GM10266 (cell line): ENCODE results near the gene LEKR1.
"Not testable (repeated sequence)": the region's sequence is repeated elsewhere in the genome, so short reads cannot be mapped to it uniquely, and the experiment has no call there.

Experiments
- DNase-seq: peaks from one replicate; pipeline ENCODE4 v3.0.0; 2012; ENCODE audit errors: extremely low spot score
- CTCF ChIP-seq: IDR thresholded peaks from 2 replicates; pipeline ENCODE4 v1.5.1; 2012; ENCODE audit warnings: mild to moderate bottlenecking, low read depth; ENCODE audit not compliant: control insufficient read depth, insufficient read depth; ENCODE audit errors: missing control alignments

The LEKR1 gene

GRCh38 chr3:156865732-156866131 lies 39.6 kb downstream of the LEKR1 start:
- no peak for DNase-seq
- no peak for TF ChIP-seq CTCF

GRCh38 chr3:156867174-156867573 lies 41.0 kb downstream of the LEKR1 start:
- DNase-seq = no peak

GRCh38 chr3:156867920-156868319 lies 41.8 kb downstream of the LEKR1 start:
- no peak for DNase-seq
- no peak for TF ChIP-seq CTCF

More at GRCh38 chr3:156867174-156867573, 41.0 kb downstream of the LEKR1 start:
- TF ChIP-seq CTCF = no peak

DNA sequence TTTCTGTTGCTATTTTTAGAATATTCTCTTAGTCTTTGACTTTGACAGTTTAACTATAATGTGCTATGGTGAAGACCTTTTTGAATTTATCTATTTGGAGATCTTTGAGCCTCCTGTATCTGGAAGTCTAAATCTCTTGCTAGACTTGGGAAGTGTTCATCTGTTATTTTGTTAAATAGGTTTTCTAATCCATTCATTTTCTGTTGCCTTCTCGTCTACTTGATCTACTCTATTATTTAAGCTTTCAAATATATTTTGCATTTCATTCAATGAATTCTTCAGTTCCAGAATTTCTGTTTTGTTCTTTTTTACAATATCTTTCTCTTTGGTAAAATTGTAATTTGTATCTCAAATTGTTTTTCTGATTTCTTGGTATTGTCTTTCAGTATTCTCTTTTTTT lies 47.8 kb downstream of the LEKR1 start:
- no peak for TF ChIP-seq CTCF
- DNase-seq = no peak

DNA sequence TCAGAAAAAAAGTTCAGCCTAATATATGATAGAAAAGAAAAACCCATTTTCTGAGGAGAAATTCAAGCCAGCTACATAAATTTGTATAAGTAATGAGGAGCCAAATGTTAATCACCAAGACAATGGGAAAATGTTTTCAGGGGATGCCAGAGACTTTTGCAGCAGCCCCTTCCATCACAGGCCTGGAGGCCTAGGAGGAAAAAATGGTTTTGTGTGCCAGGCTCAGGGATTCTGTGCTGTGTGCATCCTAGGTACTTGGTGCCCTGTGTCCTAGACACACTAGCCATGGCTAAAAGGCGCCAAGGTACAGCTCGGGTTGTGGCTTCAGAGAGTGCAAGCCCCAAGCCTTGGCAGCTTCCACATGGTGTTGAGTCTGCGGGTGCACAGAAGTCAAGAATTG lies 53.3 kb downstream of the LEKR1 start:
- not testable (repeated sequence) for DNase-seq

GRCh38 chr3:156885761-156886160 lies 59.6 kb downstream of the LEKR1 start:
- DNase-seq = no peak
- TF ChIP-seq CTCF = no peak

- no peak for TF ChIP-seq CTCF
- DNase-seq = no peak
These were observed 62.0 kb downstream of the LEKR1 start for GRCh38 chr3:156888176-156888575.

- DNase-seq = no peak
- TF ChIP-seq CTCF = no peak
These were observed 62.4 kb downstream of the LEKR1 start for GRCh38 chr3:156888576-156888975.
